AG09309 (cell line): ENCODE data around the gene GBP7.

Experiments used
- DNase-seq: peaks from one replicate; pipeline ENCODE4 v3.0.0-alpha.2; 2010; ENCODE audit warnings: low read depth
- H3K4me3 ChIP-seq: 2 replicates; pipeline ENCODE4 v1.5.1; 2011; ENCODE audit warnings: mild to moderate bottlenecking, low read depth, low read length, moderate library complexity; ENCODE audit not compliant: control insufficient read depth
- CTCF ChIP-seq: IDR thresholded peaks from 2 replicates; pipeline ENCODE4 v1.5.1; 2011; ENCODE audit warnings: mild to moderate bottlenecking, low read depth, low read length, inconsistent platforms; ENCODE audit not compliant: insufficient read depth, control insufficient read depth; ENCODE audit errors: missing control alignments

Gene GBP7

GRCh38 chr1:89125240-89125912, 50.4 kb downstream of the GBP7 start:
- no peak for DNase-seq
- TF ChIP-seq CTCF, result no peak
- H3K4me3 ChIP-seq, result peak overlapping the region; percentile 13

GRCh38 chr1:89121641-89122040, 54.2 kb downstream of the GBP7 start:
- no peak for TF ChIP-seq CTCF
- no peak for DNase-seq
- H3K4me3 ChIP-seq, result no peak overlapping the region

GRCh38 chr1:89114662-89115061, 61.1 kb downstream of the GBP7 start:
- TF ChIP-seq CTCF, result no peak
- DNase-seq, result no peak
- H3K4me3 ChIP-seq, result no peak overlapping the region

- DNase-seq, result no peak
- no peak for TF ChIP-seq CTCF
- no peak overlapping the region for H3K4me3 ChIP-seq
Measured at GRCh38 chr1:89112871-89113613, 62.8 kb downstream of the GBP7 start.

GRCh38 chr1:89104687-89105086, 71.1 kb downstream of the GBP7 start:
- no peak for DNase-seq

GRCh38 chr1:89104147-89104546, 71.7 kb downstream of the GBP7 start:
- TF ChIP-seq CTCF, result no peak
- DNase-seq, result no peak
- H3K4me3 ChIP-seq, result no peak overlapping the region

More at GRCh38 chr1:89104687-89105086, 71.1 kb downstream of the GBP7 start:
- no peak for TF ChIP-seq CTCF
- H3K4me3 ChIP-seq, result no peak overlapping the region
